ENCODE measurements around the gene KLHL18.
"Not testable (repeated sequence)": the region's sequence is repeated elsewhere in the genome, so short reads cannot be mapped to it uniquely, and the experiment has no call there.

KLHL18 gene

DNA sequence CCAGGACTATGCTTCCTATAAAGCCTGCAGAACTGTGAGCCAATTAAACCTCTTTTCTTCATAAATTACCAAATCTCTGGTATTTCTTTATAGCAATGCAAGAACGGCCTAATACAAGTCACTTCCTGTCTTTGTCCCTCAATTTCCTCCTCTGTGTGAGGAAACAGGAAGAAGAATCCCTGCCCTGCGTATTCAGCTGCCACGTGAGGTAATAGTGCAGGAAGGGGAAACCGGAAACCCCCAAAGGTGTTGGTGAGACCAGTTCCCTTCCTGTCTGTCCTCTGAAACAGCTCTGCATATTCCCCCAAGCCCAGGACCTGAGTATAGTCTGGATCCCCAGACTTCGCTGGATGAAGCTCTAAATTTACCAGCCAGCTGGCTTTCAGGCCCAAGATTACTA, 80.0 kb downstream of the KLHL18 start:
- no peak for DNase-seq (ENCODE audit: low read depth in 2 of 2)

DNA sequence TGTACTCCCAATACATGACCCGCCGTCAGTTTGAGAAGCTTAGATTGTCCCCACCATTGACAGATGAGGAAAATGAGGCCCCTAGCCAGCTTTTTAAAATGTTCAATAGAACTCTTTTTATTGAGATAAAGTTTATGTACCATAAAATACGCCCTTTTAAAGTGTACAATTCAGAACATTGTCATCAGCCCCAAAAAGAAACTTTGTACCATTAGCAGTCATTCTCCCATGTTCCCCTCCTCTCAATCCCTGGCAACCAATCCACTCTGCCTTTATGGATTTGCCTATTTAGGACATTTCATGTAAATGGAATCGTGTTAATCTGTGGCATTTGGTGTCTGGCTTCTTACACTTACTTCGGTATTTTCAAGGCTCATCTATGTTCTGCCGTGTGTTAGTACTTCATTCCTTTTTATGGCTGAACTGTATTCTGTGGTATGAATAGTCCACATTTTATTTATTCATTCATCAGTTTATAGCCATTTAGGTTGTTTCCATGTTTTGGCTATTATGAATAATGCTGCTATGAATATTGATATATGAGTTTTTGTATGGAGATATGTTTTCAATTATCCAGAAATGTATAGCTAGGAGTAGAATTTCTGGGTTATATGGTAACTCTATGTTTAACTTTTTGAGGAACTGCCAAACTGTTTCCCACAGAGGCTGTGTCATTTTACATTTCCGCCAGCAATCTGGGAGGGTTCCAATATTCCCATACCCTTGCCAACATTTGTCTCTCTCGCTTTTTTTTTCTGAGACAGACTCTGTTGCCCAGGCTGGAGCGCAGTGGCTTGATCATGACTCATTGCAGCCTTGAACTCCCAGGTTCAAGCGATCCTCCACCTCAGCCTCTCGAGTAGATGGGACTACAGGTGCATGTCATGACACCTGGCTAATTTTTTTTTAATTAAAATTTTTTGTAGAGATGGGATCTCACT, 82.7 kb downstream of the KLHL18 start:
- no peak for DNase-seq (ENCODE audit: low read depth in 2 of 2)

DNA sequence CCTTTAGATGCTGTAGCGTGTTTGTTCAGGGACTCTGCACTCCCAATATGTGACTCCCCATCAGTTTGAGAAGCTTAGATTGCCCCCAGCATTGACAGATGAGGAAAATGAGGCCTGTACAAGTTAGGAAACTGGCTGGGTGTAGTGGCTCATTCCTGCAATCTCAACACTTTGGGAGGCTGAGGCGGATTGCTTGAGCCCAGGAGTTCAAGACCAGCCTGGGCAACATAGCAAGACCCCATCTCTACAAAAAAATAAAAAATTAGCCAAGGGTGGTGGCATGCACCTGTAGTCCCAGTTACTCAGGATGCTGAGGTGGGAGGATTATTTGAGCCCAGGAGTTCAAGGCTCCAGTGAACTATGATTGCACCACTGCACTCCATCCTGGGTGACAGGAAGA, 84.1 kb downstream of the KLHL18 start:
- no peak for DNase-seq (ENCODE audit: low read depth in 2 of 2)

DNA sequence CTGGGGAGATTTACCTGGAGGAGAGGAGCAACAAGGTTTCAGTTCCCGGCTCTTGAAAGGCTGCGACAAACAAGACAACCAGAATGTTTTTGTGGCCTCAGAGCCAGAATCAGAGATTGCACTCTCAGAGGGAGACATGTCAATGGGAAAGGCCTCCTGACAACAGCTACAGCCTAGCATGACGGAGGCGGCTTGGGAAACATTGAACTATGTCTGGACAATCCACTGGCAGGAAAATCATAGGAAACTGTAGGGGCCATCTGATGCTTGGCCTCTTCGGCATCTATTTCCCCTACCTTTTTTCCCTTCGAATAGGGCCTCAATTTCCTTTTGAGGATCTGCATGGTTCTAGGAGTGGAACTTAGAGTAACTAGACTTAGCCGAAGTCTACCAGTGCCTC, 84.9 kb downstream of the KLHL18 start:
- DNase-seq (ENCODE audit: low read depth in 2 of 2), result no peak

DNA sequence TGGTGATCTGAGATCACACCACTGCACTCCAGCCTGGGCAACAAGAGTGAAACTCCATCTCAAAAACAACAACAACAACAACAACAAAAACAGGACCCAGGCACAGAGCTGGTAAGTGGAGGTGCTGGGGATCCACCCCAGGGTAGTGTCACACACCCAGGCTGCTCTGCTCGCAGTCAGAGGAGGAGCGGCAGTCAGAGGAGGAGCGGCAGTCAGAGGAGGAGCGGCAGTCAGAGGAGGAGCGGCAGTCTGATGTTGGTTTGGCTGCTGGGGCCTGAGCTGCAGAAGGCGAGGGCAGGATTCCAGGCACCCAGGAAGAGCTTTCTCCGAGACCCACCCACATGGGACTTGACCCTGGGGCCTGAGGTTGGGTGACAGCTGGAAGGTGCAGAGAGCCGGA, 87.3 kb downstream of the KLHL18 start:
- DNase-seq (ENCODE audit: low read depth in 2 of 2), result not testable (repeated sequence)

DNA sequence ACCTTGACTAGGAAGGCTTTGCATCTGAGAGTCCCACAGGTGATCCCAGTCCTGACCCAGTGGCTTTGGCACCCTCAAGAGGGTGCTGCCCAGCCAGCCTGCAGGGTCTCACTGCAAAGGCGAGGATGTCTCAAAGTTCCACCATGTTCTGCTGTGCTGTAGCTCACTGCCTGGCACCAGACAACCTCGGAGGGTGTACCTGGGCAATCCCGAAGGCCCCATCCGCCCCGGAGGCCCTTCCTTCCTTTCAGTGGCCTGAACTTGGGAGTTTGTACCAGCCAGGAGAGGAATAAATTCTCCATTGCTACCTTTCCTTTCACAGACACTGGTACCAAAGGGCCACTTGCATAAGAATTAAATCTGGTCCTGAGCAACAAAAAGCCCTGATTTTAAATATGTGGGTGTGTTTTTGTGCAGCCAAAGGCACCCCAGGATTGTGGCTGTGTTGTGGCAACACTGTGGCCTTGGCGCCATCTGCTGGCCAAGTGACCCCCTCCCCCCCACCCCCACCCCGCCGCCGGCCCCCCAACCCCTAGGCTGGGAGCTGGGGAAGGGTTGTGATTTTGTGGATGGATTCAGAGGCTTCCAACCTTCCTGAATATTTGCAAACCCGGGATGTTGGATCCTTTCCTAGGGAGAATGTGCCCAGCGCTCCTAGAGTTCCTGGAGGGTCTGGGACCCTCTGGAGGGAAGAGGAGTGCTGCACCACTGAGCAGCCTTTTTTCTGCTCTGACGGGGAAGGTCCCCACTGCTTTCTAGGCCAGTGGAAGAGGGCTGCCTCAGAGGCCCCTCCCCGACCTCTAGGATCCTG, 88.3 kb downstream of the KLHL18 start:
- no peak for DNase-seq (ENCODE audit: low read depth in 2 of 2)

DNA sequence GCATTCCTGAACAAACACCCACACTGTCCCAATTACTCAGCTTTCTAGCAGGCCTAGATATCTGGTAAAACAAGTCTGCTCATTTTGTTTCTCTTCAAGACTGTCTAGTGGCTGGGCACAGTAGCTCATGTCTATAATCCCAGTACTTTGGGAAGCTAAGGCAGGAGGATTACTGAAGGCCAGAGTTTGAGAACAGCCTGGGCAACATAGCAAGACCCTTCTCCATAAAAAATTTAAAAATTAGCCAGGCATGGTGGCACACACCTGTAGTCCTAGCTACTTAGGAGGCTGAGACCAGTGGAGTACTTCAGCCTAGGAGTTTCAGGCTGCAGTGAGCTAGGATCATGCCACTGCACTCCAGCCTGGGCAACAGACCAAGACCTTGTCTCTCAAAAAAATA, 91.8 kb downstream of the KLHL18 start:
- DNase-seq (ENCODE audit: low read depth in 2 of 2), result no peak

DNA sequence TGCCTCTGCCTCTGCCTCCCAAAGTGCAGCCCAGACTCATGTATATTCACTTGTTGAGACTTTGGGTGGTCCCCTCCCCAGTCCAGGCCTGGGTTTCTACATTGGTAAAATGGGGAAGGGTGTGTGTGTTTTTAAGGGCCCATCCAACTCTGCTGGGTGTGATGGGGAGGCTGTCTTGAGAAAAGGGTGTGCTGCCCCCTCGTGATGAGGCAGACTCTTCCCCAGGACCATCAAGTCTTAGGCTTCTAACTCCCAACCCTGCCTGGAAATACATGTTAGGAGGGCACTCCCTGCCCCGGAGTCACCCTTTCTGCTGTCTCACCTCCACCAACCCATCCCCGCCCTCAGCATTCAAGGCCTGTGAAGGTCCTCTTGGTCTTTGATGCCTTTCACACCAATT, 93.6 kb downstream of the KLHL18 start:
- DNase-seq (ENCODE audit: low read depth in 2 of 2), result no peak

DNA sequence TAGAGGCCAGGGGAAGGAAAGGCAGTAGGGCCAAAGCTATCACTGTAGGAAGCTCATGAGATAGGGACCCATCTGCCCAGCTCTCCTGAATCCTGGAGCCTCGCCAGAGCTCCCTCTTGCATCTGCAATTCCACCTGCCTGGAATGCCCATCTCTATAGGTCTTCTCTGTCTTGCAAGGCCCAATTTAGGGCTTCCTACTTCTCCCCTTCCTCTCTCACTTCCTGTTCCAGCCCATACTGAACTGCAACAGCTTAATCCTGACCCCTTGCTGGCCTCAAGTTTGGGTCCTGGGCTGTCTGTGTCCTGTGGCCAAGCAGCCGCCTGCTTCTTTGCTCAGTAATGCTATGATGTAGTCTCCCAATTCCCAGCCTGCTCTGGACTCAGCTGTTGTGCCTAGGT, 94.4 kb downstream of the KLHL18 start:
- no peak for DNase-seq (ENCODE audit: low read depth in 2 of 2)

DNA sequence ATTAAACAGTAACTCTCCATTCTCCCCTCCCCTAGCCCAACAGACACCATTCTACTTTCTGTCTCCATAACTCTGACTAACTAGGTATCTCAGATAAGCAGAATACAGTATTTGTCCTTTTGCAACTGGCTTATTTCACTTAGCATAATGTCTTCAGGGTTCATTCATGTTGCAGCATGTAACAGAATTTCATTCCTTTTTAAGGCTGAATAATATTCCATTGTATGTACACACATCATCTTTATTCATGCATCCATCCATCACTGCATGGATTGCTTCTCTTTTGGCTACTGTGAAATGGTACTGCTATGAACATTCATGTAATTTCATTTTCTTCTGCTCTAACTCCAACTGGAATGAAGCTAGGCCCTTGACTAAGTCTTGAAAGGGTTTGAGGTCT, 96.1 kb downstream of the KLHL18 start:
- no peak for DNase-seq (ENCODE audit: low read depth in 2 of 2)

DNA sequence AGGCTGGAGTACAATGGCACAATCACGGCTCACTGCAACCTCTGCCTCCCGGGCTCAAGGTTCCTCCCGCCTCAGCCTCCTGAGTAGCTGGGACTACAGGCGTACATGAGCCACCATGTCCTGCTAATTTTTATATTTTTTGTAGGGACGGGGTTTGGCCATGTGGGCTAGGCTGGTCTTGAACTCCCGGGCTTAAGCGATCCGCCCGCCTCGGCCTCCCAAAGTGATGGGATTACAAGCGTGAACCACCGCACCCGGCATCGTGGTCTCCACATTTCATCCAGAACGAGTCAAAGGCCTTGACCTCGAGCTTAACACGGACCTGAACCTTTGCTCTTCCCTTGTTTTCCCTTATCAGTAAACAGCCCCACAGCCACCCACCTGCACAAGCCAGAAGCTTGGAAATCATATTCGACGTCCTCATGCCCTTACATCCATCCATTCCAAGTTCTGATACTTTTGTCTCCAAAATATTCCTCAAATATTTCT, 96.7 kb downstream of the KLHL18 start:
- no peak for DNase-seq (ENCODE audit: low read depth in 2 of 2)

DNA sequence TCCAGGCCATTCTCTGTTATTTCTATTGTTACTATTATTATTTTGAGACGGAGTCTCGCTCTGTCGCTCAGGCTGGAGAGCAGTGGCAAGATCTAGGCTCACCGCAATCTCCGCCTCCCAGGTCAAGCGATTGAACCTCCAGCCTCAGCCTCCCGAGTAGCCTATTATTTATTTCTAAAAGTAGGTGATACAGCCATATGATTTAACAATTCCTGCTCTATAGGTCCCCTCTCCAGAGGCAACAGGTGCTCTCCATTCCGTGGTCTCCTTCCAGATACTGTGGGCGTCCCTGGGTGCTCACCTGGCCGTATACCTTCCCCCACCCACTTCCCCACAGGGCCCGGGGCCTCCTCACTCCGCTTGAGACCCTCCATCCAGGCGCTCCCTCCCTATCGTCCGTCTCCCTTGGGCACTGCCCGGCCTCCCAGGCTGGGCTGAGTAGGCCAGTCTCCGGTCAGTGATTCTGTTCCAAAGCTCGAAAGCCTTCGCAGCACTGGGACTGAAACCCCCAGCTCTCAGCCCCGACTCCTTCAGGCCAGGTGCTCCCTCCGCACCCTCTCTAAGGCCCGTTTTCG, 97.4 kb downstream of the KLHL18 start:
- DNase-seq (ENCODE audit: low read depth in 2 of 2), result no peak

DNA sequence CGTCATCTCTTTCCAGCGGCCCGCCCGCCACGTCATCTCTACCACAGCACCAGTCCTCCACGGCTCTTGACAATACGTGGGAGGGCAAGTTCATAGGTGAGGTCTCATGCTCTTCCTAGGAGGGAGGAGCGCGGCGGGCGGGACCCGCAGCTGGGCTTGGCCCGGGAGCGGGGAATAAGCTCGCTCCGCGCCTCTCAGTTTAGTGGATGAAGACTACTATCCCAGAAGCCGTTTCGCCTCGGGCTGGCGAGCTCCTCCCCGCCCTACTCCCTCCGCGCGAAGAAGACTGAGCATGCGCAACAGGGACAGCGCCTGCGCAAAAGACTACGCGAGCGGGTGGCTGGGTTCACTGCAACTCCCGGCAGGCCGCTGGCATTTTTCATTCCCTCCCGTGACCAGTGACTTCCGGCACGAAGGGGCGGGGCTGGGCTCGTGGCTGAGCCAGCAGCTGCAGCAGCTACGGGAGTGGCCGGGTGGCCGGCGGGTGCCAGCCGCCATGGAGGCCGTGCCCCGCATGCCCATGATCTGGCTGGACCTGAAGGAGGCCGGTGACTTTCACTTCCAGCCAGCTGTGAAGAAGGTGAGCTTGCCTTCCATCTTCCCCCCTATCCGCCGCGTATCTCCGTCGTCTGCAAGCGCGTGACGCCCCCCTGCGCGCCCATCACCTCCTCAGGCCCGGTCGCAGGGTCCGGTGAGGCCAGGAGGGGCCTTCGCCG, 98.0 kb downstream of the KLHL18 start, which contains the start of gene PTPN23:
TSS of gene PTPN23 (plus strand) at position 421 of the 716 bp plus-strand sequence. CDS start at position 497, 76 bp downstream.
- DNase-seq (ENCODE audit: low read depth in 2 of 2), result peak; percentile 98 to 99

DNA sequence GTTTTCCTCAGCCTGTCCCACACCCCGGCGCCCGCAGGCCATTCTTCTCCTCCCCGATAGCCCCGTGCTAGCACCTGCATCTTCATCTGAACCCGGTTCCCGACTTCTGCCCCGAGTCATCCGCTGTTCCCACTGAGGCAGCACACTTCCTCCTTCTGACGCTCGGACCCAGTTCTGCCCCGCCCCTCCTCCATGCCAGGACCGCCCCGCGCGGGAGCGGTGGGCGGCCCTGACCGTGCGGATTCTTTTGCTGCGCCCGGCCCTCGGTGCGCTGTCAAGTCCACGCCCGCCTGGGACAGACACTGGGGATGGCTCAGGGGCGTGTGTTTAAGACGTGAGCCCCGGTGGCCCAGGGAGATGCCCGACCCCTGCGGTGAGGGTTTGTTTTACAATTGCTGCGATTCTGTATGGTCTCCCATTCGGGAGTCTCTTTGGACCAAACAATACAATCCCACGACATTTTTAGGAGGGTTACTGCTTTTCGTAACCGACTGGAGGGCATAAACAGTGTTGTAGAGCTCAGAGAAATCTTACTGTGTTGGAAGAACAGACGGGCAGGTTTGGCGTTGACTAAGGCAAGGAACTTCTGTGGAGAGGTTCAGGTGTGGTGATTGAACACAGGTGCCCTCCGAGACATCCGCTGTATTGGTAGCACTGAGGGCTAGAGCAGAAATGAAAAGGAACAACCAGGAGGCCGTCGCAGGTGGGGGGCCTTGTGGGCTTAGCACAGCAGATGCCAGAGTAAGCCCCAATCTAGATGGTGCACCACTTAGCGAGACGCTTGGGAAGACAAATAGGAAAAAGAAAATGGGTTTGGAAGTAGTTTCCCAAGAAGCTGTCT, 98.8 kb downstream of the KLHL18 start:
- peak; percentile 83 to 88 for DNase-seq (ENCODE audit: low read depth in 2 of 2)

DNA sequence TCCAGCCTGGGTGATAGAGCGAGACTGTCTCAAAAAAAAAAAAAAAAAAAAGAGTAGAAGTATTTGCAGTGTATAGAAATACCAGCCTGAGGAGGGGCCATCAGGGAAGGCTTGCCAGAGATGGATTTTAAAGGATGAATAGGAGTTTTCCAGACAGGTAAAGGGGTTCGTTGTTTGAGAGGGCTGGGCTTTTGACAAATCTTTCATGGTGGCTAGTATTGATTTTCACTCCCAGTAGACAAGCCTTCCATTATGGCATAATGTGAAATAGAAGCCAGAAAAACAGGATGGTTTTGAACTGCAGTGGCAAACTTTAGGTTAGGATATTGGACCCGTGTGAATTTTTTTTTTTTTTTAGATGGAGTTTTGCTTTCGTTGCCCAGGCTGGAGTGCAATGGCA, 101.7 kb downstream of the KLHL18 start:
- DNase-seq (ENCODE audit: low read depth in 2 of 2), result no peak

DNA sequence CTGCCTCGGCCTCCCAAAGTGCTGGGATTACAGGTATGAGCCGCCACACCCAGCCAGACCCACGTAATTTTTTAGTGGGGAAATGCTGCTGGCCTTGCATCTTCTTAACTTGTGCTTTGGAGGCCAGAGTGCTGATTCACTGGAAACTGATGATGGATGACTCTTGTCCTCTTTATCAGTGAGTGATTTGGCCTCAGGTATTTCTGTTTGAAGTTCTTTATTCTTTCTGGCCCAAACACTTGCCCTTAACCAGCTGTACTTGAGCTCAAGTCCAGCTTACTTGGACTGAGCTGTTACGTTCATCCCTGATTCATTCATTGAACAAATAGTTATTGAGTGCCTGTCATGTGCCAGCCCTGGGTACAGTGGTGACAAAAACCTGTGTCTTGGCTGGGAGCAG, 102.3 kb downstream of the KLHL18 start:
- no peak for DNase-seq (ENCODE audit: low read depth in 2 of 2)

DNA sequence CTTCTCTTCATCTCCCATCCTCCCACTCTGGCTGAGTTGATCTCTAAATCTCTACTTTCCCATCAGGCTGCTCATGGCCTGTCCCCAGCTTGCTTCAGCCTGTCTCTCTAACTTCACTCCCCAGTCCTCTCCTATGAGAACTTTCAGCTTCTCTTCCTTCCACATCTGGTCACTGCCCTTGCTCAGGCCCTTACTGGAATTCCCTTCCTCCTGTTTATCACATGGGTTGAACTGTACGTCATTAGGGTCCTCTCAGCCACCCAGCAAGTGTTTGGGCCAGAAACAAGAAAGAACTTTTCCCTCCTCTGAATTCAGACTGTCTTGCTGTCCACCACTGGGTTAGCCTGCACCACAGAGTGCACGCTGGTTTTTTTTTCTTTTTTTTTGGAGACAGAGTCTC, 103.1 kb downstream of the KLHL18 start:
- no peak for DNase-seq (ENCODE audit: low read depth in 2 of 2)

DNA sequence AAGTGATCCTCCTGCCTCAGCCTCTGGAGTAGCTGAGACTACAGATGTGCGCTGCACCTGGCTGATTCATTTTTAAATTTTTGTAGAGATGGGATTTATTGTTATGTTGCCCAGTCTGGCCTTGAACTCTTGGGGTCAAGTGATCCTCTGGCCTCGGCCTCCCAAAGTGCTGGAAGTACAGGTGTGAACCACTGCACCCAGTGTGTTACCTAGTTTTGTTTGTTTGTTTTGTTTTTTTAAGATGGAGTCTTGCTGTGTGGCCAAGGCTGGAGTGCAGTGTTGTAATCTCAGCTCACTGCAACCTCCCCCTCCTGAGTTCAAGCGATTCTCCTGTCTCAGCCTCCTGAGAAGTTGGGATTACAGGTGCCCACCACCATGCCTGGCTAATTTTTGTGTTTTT, 110.2 kb downstream of the KLHL18 start:
- DNase-seq (ENCODE audit: low read depth in 2 of 2), result no peak

DNA sequence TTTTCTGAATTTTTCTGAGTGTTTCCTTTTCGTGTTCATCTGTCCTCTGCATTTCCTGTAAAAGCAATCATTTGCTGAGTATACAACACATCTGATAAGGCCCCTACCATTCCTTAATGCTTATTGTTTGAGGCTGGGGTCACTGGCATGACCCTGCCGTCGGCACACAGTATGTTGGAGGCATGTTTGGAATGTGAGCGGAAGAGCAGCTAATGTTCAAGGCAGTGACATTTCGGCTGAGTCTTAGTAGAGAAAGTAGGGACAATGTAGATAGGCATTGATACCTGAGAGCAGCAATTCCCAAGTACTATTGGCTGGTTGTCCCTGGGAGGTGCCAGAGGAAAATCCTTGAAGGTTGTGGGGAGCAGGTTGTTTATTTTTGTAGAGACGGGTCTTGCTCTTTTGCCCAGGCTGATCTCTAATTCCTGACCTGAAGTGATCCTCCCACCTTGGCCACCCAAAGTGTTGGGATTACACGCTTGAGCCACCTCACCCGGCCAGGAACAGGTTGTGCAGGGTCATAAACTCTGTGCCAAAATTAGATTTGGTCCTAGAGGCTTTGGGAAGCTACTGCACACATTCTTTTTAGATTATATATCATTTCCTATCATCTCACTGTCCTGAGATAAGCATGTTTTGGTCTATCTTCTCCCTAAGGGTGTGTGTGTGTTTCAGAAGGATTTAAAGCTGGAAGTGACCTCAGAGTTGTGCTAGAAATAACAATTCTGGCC, 111.6 kb downstream of the KLHL18 start:
- no peak for DNase-seq (ENCODE audit: low read depth in 2 of 2)

DNA sequence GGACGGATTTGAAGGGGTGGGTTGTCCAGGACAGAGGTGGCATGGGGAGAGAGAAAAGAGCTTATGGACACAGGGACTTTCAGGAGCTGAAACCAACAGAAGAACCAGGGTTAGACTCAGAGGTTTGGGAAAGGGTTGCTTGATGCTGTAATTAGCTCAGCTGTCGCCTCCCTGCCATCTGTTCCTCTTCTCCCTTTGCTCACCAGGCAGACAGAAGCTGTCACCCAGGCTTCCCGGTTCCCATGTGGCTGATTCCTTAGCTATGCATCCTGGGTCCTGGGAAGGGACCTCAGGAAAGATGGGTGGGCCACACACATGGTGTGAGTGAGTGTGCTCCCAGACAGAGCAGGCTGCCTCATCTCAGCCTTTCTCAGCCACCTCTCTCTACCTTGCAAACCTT, 112.1 kb downstream of the KLHL18 start:
- DNase-seq (ENCODE audit: low read depth in 2 of 2), result no peak

Measured in stimulated activated CD8-positive, alpha-beta memory T cell treated with anti-CD3 and anti-CD28 coated beads, Interleukin-15, amount 100 ng/mL, for 48 hours (primary cell).